Stimulated activated CD4-positive, alpha-beta T cell treated with anti-CD3 and anti-CD28 coated beads, Interleukin-4, amount 100 ng/mL, for 1 hour (primary cell): ENCODE results near the gene OCLN.
"Not testable (repeated sequence)": the region's sequence is repeated elsewhere in the genome, so short reads cannot be mapped to it uniquely, and the experiment has no call there.

Experiments used
- DNase-seq: peaks from one replicate; pipeline ENCODE4 v3.0.0-alpha.2; 2020

Gene OCLN

GRCh38 chr5:69491838-69492390, 676 bp upstream of the OCLN start:
- no peak for DNase-seq

DNA sequence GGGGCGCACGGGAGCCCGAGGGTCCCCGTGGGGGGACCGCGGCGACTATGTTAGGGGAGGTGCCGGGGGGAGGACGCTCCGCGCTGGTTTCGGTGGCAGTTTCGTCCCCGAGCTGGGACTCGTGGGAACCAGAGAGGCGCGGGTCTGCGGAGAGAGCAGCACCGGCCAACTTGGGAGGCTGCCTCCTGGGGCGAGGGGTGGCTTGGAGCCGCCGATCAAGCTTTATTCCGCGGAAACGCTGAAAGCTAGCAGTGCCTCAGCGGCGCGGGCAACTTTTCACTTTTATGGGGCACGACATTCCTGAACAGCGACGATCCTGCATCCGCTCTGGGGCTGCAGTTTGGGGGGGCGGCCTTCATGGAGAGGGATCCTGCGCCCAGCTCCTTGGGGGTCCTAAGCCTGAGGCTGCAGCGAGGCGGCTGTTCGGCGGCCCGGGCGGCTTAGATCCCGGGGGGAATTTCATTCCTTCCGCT, 369 bp downstream of the OCLN start:
- DNase-seq, result peak; percentile 13

- peak; percentile 6 for DNase-seq
Measured at GRCh38 chr5:69493396-69494133, 975 bp downstream of the OCLN start.

- no peak for DNase-seq
Measured at GRCh38 chr5:69494452-69494851, 1.9 kb downstream of the OCLN start.

DNA sequence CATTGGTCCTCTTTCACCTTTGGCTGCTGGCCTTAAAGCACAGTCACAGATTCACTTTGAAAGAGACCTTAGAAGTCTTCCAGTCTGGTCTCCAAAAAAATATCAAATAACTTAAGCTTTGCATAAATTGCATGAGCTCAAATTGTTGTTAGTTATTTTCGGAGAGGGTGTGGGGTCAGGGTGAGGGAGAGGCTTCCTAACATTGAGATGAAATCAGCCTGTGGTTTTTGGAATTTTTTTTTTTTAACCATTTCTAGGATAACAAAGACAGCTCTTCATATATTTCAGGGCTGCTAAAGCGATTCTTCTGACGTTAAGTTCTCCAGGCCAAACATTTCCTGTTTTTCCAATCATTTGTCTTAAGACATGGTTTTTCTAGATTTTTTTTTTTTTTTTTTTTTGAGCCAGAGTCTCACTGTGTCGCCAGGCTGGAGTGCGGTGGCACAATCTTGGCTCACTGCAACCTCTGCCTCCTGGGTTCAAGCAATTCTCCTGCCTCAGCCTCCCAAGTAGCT, 4.5 kb downstream of the OCLN start:
- DNase-seq, result no peak

DNA sequence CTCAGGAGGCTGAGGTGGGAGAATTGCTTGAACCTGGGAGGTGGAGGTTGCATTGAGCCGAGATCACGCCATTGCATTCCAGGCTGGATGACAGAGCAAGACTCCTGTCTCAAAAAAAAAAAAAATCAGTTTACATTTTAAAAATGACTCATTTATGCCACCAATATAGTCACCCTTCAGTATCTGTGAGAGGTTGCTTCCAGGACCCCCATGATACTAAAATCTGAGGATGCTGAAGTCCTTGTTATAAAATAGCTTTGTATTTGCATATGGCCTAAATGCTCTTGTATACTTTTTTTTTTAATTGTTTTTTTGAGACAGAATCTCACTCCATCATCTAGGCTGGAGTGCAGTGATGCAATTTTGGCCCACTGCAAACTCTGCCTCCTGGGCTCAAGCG, 5.8 kb downstream of the OCLN start:
- no peak for DNase-seq

GRCh38 chr5:69502367-69502766, 9.8 kb downstream of the OCLN start:
- no peak for DNase-seq

DNA sequence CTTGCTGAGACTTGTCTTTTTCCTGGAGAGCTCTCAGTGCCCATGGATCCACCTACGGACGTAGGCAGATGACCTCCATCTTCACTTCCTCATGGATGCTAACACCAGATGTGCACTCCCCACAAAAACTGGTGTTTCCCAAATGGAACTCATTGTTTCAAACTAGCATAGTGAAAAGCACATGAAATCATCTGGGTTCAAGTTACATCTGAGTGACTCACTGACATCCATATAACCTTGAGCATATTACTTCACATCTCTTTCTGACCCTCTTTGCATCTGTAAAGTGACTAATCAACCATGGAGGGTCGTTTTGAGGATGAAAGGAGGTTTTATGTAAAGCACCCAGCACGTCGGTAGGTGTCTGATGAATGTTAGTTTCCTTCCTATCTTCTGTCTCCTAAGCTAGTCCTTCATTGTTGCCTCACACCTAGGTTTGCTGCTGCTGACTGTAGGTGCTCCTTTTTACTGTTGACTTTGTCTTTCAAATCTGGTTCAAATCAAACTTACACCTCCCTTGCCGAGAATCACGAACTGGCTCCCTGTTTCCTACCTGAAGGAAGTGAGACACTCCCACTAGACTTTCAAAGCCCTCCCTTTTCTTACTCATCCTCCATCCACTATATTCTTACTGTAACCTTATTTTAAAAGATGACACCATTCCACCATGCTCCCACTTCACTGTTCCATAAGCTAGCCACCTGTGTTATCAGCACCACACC, 10.3 kb downstream of the OCLN start:
- no peak for DNase-seq

DNA sequence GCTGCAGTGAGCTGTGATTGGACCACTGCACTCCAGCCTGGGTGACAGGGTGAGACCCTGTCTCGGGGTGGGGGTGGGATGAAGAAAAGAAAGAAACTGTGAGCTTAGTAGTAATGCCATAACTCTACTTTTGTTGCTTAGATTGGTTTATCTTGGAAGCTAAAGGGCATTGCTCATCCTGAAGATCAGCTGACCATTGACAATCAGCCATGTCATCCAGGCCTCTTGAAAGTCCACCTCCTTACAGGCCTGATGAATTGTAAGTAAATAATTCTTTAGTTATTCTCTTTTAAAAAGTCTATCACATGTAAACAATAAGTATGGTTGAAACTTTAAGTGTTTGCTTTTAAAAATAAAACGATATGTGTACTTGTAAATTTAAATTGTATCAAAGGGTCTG, 11.4 kb downstream of the OCLN start:
- no peak for DNase-seq

DNA sequence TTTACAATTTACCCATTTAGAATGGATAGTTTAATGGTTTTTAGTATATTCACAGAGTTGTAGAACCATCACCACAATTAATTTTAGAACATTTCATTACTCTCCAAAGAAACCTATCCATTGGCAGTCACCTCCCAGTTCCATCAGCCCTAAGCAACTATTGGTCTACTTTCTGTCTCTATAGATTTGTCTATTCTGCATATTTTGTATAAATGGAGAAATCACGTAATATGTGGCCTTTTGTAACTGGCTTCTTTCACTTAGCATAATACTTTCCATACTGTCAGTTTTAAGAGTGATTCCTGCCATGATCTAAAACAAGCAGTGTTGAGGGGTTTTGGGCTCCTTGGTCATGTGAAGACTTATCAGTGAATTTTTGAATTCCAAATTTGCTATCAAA, 12.7 kb downstream of the OCLN start:
- no peak for DNase-seq

DNA sequence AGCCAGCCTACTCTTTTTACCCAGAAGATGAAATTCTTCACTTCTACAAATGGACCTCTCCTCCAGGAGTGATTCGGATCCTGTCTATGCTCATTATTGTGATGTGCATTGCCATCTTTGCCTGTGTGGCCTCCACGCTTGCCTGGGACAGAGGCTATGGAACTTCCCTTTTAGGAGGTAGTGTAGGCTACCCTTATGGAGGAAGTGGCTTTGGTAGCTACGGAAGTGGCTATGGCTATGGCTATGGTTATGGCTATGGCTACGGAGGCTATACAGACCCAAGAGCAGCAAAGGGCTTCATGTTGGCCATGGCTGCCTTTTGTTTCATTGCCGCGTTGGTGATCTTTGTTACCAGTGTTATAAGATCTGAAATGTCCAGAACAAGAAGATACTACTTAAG, 16.6 kb downstream of the OCLN start:
- DNase-seq, result no peak

DNA sequence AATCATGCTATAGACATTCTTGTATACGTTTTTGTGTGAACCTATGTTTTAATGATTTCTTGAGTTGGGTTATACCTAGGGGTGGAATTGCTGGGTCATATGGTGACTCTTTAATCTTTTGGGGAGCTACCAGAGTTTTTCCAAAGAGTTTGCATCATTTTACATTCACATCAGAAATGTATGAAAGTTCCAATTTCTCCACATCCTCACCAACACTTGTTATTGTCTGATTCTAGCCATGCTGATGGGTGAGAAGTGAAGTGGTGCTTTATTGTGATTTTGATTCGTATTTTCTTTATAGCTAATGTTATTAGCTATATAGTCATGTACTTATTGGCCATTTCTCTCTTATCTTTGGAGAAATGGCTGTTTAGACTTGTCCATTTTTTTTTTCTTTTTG, 18.1 kb downstream of the OCLN start:
- no peak for DNase-seq

DNA sequence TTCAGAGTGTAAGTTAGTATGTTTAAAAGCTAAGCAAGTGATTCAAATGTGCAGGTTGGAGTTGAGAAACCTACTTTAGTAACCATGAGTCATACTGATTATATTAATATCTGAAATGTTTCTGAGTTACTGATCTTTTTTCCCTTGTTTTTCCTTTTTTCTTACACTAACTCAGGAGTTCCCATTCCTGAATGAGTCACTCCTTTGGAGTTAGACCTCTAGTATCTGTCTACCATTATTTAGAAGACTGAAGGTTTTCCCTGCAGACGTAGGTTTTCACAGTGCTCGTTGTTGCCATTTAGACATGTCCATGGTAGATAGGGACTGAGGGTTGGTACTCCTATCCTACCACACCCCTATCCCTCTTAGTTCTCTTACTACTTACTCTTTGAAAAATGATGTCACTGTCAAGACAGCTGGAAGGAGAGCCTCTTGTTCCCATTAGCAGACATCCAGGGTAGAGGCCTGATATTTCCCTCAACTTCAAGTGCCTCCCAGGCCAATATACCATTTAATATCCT, 20.2 kb downstream of the OCLN start:
- no peak for DNase-seq

DNA sequence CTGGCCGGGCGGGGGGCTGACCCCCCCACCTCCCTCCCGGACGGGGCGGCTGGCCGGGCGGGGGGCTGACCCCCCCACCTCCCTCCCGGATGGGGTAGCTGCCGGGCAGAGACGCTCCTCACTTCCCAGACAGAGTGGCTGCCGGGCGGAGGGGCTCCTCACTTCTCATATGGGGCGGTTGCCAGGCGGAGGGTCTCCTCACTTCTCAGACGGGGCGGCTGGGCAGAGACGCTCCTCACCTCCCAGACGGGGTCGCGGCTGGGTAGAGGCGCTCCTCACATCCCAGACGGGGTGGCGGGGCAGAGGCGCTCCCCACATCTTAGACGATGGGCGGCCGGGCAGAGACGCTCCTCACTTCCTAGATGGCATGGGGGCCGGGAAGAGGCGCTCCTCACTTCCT, 23.0 kb downstream of the OCLN start:
- DNase-seq, result not testable (repeated sequence)

DNA sequence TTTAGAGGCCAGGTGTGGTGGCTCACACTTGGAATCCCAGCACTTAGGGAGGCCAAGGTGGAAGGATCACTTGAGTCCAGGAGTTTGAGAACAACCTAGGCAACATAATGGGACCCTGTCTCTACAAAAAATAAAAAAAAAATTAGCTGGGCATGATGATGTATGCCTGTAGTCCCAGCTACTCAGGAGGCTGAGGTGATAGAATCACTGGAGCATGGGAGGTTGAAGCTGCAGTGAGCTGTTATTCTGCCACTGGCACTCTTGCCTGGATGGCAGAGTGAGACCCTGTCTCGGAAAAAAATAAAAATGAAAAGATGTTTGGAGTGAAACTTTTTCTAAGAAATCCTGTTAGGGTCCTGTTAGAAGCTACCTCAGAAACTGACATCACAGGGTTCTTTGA, 24.2 kb downstream of the OCLN start:
- DNase-seq, result no peak

GRCh38 chr5:69517763-69518212, 25.2 kb downstream of the OCLN start:
- DNase-seq, result no peak

- DNase-seq, result no peak
Measured at GRCh38 chr5:69519285-69519684, 26.7 kb downstream of the OCLN start.

DNA sequence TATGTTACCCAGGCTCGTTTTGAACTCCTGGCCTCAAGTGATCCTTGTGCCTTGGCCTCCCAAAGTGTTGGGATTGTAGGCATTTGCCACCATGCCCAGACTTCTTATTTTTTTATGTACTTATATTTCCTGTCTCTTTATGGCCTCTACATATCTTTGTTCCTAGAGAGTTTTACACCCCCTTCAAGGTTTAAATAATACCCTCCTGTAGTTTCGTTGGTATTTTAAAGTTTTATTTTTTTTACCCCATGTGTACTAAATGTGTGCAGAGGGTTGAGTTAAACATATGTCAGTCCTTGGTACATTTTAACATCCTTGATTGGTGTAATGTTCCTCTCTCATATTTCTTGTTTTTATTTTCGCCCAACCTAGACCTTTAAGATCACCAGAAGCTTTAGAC, 29.4 kb downstream of the OCLN start:
- no peak for DNase-seq

DNA sequence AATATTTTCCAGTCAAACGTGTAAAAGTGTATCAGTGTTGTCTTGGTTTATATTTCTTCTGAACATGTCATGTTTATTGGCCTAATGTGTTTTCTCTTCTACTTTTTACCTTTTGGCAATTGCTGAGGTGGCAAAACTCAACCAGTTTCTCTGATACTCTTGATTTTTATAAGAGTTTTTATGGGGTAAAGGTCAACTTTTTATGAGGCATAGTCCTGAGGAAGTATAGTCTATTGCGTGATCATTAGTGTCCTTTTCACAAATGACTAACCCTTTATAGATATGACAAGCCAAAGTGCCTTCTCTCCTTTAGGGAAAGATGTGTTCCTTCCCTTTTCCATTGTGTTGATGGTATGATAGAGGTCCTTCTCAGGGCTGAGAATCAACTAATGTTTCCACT, 32.9 kb downstream of the OCLN start:
- no peak for DNase-seq

GRCh38 chr5:69526660-69527059, 34.1 kb downstream of the OCLN start:
- no peak for DNase-seq

- no peak for DNase-seq
Measured at GRCh38 chr5:69527128-69527770, 34.7 kb downstream of the OCLN start.

DNA sequence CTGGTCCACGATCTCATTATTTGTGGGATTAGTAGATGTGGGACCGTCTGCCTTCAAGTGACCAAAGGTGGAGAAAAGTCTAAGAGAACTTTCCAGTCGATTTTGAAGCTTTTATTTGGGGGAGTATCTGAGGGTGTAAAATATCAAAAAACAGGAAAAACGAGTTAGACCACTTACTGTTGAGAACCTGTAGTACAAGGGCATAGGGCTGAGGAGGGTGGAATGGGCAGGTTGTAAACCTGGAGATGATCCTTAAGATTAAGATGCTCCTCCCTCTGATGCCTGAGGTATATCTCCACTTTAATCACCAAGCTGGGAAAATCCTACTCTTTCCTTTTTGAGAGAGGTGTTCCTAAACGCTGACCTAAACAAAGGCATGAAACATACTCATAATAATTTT, 35.4 kb downstream of the OCLN start:
- no peak for DNase-seq

DNA sequence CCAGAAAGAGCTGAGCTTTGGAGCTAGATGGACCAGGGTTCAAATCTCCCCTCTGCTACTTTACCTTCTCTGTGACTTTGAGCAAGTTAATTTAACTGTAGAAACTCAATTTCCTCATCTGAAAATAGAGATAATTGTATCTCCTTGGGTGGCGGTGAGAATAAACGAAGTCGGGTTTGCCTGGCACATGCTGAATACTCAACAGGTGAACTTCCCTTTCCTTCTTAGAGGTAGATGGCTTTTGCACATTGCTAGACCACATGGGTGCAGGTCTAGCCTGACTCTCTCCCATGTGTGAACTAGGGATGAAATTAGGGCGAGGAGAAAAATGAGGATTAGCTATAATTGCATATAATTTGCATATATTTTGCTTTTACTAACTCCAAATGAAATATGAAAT, 36.0 kb downstream of the OCLN start:
- DNase-seq, result no peak
